HG03354 (cell line): ENCODE measurements around the gene IVNS1ABP.
"Not testable (repeated sequence)": the region's sequence is repeated elsewhere in the genome, so short reads cannot be mapped to it uniquely, and the experiment has no call there.

Experiments
- ATAC-seq: cut with Tn5 transposase; IDR thresholded peaks from one replicate; pipeline ENCODE4 v1.9.1; 2021; ENCODE audit warnings: mild to moderate bottlenecking; ENCODE audit not compliant: unreplicated experiment, poor library complexity, severe bottlenecking

IVNS1ABP gene

DNA sequence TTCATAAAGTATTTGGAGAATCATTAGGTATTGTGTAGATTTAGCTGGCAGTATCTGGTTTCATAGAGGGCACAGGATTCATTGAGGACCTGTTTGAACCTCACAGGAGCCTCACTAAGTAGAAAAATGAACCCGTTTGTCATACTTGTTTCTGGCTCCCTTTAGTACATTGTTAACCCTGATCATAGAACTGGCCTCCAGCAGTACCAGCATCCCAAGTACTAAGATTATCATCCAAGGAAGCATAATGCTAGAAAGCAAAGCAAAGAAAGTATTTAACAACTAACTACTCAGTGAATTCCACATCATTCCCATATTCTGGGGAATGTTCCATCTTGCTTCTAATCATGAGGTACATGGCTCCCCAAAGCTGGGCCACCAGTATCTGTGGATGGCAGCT lies 54.9 kb downstream of the IVNS1ABP start:
- no peak for ATAC-seq

- ATAC-seq = no peak
Observed at GRCh38 chr1:185260611-185261010, 56.4 kb downstream of the IVNS1ABP start.

GRCh38 chr1:185258676-185259075 lies 58.4 kb downstream of the IVNS1ABP start:
- ATAC-seq = no peak

DNA sequence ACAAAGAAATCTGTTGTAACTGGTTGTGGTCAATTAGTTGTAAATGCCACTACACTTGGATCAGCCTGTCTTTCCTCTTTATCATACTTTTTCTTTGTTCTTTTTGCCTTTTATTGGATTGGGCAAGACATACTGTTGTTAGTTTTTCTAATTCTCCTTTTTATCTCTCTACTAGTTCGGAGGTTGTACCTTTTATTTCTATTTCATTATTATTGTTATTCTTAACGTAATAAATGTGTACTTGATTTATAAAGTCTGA lies 59.2 kb downstream of the IVNS1ABP start:
- no peak for ATAC-seq

DNA sequence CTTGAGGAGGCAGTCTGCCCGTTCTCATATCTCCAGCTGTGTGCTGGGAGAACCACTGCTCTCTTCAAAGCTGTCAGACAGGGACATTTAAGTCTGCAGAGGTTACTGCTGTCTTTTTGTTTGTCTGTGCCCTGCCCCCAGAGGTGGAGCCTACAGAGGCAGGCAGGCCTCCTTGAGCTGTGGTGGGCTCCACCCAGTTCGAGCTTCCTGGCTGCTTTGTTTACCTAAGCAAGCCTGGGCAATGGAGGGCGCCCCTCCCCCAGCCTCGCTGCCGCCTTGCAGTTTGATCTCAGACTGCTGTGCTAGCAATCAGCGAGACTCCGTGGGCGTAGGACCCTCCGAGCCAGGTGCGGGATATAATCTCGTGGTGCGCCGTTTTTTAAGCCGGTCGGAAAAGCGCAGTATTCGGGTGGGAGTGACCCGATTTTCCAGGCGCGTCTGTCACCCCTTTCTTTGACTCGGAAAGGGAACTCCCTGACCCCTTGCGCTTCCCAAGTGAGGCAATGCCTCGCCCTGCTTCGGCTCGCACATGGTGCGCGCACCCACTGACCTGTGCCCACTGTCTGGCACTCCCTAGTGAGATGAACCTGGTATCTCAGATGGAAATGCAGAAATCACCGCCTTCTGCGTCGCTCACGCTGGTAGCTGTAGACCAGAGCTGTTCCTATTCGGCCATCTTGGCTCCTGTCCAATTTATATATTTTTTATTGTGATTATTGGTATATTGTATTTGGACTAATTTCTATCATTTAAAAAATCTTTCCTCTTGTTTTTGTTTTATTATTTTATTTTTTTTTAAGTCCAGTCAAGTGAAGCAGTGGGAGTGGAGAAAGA lies 59.7 kb downstream of the IVNS1ABP start:
- ATAC-seq = not testable (repeated sequence)

DNA sequence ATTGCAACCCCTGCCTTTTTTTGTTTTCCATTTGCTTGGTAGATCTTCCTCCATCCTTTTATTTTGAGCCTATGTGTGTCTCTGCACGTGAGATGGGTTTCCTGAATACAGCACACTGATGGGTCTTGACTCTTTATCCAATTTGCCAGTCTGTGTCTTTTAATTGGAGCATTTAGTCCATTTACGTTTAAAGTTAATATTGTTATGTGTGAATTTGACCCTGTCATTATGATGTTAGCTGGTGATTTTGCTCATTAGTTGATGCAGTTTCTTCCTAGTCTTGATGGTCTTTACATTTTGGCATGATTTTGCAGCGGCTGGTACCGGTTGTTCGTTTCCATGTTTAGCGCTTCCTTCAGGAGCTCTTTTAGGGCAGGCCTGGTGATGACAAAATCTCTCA lies 61.4 kb downstream of the IVNS1ABP start:
- ATAC-seq = not testable (repeated sequence)

DNA sequence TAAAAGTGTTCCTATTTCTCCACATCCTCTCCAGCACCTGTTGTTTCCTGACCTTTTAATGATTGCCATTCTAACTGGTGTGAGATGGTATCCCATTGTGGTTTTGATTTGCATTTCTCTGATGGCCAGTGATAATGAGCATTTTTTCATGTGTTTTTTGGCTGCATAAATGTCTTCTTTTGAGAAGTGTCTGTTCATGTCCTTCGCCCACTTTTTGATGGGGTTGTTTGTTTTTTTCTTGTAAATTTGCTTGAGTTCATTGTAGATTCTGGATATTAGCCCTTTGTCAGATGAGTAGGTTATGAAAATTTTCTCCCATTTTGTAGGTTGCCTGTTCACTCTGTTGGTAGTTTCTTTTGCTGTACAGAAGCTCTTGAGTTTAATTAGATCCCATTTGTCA lies 64.6 kb downstream of the IVNS1ABP start:
- ATAC-seq = not testable (repeated sequence)

GRCh38 chr1:185251928-185252327 lies 65.1 kb downstream of the IVNS1ABP start:
- not testable (repeated sequence) for ATAC-seq

DNA sequence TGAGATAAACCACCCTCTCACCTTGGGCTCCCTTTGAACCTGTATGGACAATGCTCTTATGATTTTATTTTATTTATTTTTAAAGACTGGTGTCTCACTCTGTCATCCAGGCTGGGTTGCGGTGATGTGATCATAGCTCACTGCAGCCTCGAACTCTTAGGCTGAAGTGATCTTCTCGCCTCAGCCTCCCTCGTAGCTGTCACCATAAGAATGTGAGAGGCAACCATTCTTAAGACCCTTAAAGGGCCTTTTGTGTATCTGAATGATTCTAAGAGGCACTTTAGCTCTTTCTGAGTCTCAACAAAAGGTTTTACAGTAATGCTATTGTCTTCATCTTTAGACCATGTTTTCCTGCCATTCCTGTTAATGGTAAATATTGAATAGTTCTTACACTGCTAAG lies 67.0 kb downstream of the IVNS1ABP start:
- ATAC-seq = no peak

GRCh38 chr1:185249563-185249962 lies 67.5 kb downstream of the IVNS1ABP start:
- no peak for ATAC-seq
